SU-DHL-6 (cell line): Measurements from ENCODE around the gene CCN6.

Experiments
- CTCF ChIP-seq: fragments of 200-600 bp; sonication (generic); IDR thresholded peaks from one replicate; pipeline ENCODE4 v1.5.1; 2017; ENCODE audit warnings: antibody characterized with exemption, mild to moderate bottlenecking, low read length, moderate library complexity; ENCODE audit not compliant: insufficient read depth, poor library complexity, severe bottlenecking
- EZH2phosphoT487 ChIP-seq: fragments of 200-600 bp; sonication (generic), shearing (Covaris generic); conservative IDR thresholded peaks from 2 replicates; pipeline ENCODE4 v1.6.1; 2018; ENCODE audit warnings: mild to moderate bottlenecking, antibody characterized with exemption, low read length, moderate library complexity, mixed read lengths

- no peak for TF ChIP-seq CTCF
- TF ChIP-seq EZH2phosphoT487: no peak
These were observed 35.1 kb upstream of the CCN6 start for GRCh38 chr6:112018619-112019416.
